H9 (cell line): ENCODE measurements around the gene FAT3. TPM values are rescaled to one million over a fixed set of nuclear protein-coding genes. Genes with fewer than 3 reads are reported as not detected.

Experiments
- DNase-seq: peaks from one replicate; pipeline ENCODE4 v3.0.0-alpha.2; 2017
- H2AFZ ChIP-seq: one replicate; pipeline ENCODE4 v1.6.1; 2013; ENCODE audit warnings: mild to moderate bottlenecking, low read length, control low read depth, moderate library complexity
- H2AK5ac ChIP-seq: 2 replicates; pipeline ENCODE4 v1.6.1; 2013; ENCODE audit warnings: low read length, control low read depth, mixed read lengths; ENCODE audit not compliant: insufficient read length
- H2BK120ac ChIP-seq: one replicate; pipeline ENCODE4 v1.6.1; 2013; ENCODE audit warnings: low read depth, mild to moderate bottlenecking, low read length, control low read depth, inconsistent platforms; ENCODE audit not compliant: poor library complexity, severe bottlenecking
- H2BK12ac ChIP-seq: 2 replicates; pipeline ENCODE4 v1.6.1; 2013; ENCODE audit warnings: low read length, control low read depth, mixed read lengths, low read depth; ENCODE audit not compliant: insufficient read length
- H2BK15ac ChIP-seq: 2 replicates; pipeline ENCODE4 v1.6.1; 2013; ENCODE audit warnings: low read depth, low read length, control low read depth
- H2BK20ac ChIP-seq: one replicate; pipeline ENCODE4 v1.6.1; 2013; ENCODE audit warnings: low read depth, mild to moderate bottlenecking, low read length, control low read depth, inconsistent platforms; ENCODE audit not compliant: poor library complexity, severe bottlenecking
- H2BK5ac ChIP-seq: 2 replicates; pipeline ENCODE4 v1.6.1; 2013; ENCODE audit warnings: low read length, control low read depth, mixed read lengths; ENCODE audit not compliant: insufficient read length
- H3K14ac ChIP-seq: 2 replicates; pipeline ENCODE4 v1.6.1; 2013; ENCODE audit warnings: low read length, control low read depth; ENCODE audit not compliant: insufficient read depth
- H3K18ac ChIP-seq: 2 replicates; pipeline ENCODE4 v1.6.1; 2013; ENCODE audit warnings: low read depth, mild to moderate bottlenecking, mixed read lengths, low read length, control low read depth; ENCODE audit not compliant: insufficient read length
- H3K23ac ChIP-seq: 2 replicates; pipeline ENCODE4 v1.6.1; 2013; ENCODE audit warnings: low read length, control low read depth, mixed read lengths, low read depth; ENCODE audit not compliant: insufficient read length
- H3K23me2 ChIP-seq: 2 replicates; pipeline ENCODE4 v1.6.1; 2013; ENCODE audit warnings: low read depth, mild to moderate bottlenecking, mixed read lengths, low read length, control low read depth; ENCODE audit not compliant: insufficient read length, poor library complexity, severe bottlenecking
- H3K27ac ChIP-seq: 2 replicates; pipeline ENCODE4 v1.5.1; 2013; ENCODE audit warnings: low read length, control low read depth, mixed read lengths, low read depth; ENCODE audit not compliant: insufficient read length
- H3K27me3 ChIP-seq: 2 replicates; pipeline ENCODE4 v1.6.1; 2013; ENCODE audit warnings: low read length, control low read depth, inconsistent platforms; ENCODE audit not compliant: insufficient read depth
- H3K4ac ChIP-seq: 2 replicates; pipeline ENCODE4 v1.6.1; 2013; ENCODE audit warnings: low read depth, mild to moderate bottlenecking, control low read depth, inconsistent platforms, low read length, moderate library complexity
- H3K4me1 ChIP-seq: 2 replicates; pipeline ENCODE4 v1.6.1; 2013; ENCODE audit warnings: low read length, control low read depth, inconsistent platforms; ENCODE audit not compliant: insufficient read depth
- H3K4me2 ChIP-seq: 2 replicates; pipeline ENCODE4 v1.6.1; 2013; ENCODE audit warnings: low read length, control low read depth, mixed read lengths; ENCODE audit not compliant: insufficient read length, insufficient read depth
- H3K56ac ChIP-seq: 2 replicates; pipeline ENCODE4 v1.6.1; 2013; ENCODE audit warnings: low read depth, mild to moderate bottlenecking, mixed read lengths, low read length, control low read depth; ENCODE audit not compliant: insufficient read length
- H3K79me1 ChIP-seq: 2 replicates; pipeline ENCODE4 v1.6.1; 2013; ENCODE audit warnings: low read depth, mild to moderate bottlenecking, moderate library complexity, low read length, control low read depth, inconsistent platforms; ENCODE audit not compliant: insufficient read depth, poor library complexity, severe bottlenecking
- H3K79me2 ChIP-seq: 2 replicates; pipeline ENCODE4 v1.6.1; 2013; ENCODE audit warnings: low read length, control low read depth, inconsistent platforms; ENCODE audit not compliant: insufficient read depth
- H3K9ac ChIP-seq: 2 replicates; pipeline ENCODE4 v1.6.1; 2013; ENCODE audit warnings: low read length, control low read depth, mixed read lengths; ENCODE audit not compliant: insufficient read length; ENCODE audit errors: extremely low read depth
- H3K9me3 ChIP-seq: one replicate; pipeline ENCODE4 v1.6.1; 2013; ENCODE audit warnings: low read depth, low read length, inconsistent platforms; ENCODE audit not compliant: control insufficient read depth
- H3T11ph ChIP-seq: one replicate; pipeline ENCODE4 v1.6.1; 2013; ENCODE audit warnings: mild to moderate bottlenecking, low read length, control low read depth, inconsistent platforms
- H4K20me1 ChIP-seq: one replicate; pipeline ENCODE4 v1.6.1; 2013; ENCODE audit not compliant: control insufficient read depth, insufficient read length, insufficient read depth
- H4K5ac ChIP-seq: 2 replicates; pipeline ENCODE4 v1.6.1; 2013; ENCODE audit warnings: low read depth, mild to moderate bottlenecking, mixed read lengths, low read length, control low read depth; ENCODE audit not compliant: insufficient read length
- H4K8ac ChIP-seq: replicated peaks from 2 replicates; pipeline ENCODE4 v1.6.1; 2013; ENCODE audit warnings: low read length, control low read depth, mixed read lengths, low read depth; ENCODE audit not compliant: insufficient read length
- H4K91ac ChIP-seq: 2 replicates; pipeline ENCODE4 v1.6.1; 2013; ENCODE audit warnings: low read depth, mild to moderate bottlenecking, moderate library complexity, mixed read lengths, low read length, control low read depth; ENCODE audit not compliant: insufficient read length
- H3K27ac Mint-ChIP-seq, 3 experiments: 2 replicates in 2 of 3; 3 replicates in 1 of 3; pipeline ENCODE4 v1.8.0; 2020 to 2021; ENCODE audit warnings: mixed read lengths in 3 of 3, mild to moderate bottlenecking in 1 of 3, moderate library complexity in 1 of 3
- H3K27me3 Mint-ChIP-seq: 2 replicates; pipeline ENCODE4 v1.8.0; 2021; ENCODE audit warnings: low read depth, mild to moderate bottlenecking, moderate library complexity, mixed read lengths
- H3K36me3 Mint-ChIP-seq, 3 experiments: 2 replicates in 2 of 3; 3 replicates in 1 of 3; pipeline ENCODE4 v1.8.0; 2020 to 2021; ENCODE audit warnings: low read depth in 3 of 3, mixed read lengths in 3 of 3; ENCODE audit not compliant: insufficient read depth in 1 of 3
- H3K4me1 Mint-ChIP-seq, 2 experiments: 2 replicates each; pipeline ENCODE4 v1.8.0; 2020; ENCODE audit warnings: mixed read lengths in 2 of 2
- H3K4me3 Mint-ChIP-seq, 2 experiments: 2 replicates in 1 of 2; 3 replicates in 1 of 2; pipeline ENCODE4 v1.8.0; 2020 to 2021; ENCODE audit warnings: mild to moderate bottlenecking in 2 of 2, mixed read lengths in 2 of 2, moderate library complexity in 1 of 2
- H3K9me3 Mint-ChIP-seq, 2 experiments: 2 replicates in 1 of 2; 3 replicates in 1 of 2; pipeline ENCODE4 v1.8.0; 2020; ENCODE audit warnings: mild to moderate bottlenecking in 2 of 2, mixed read lengths in 2 of 2, moderate library complexity in 1 of 2
- CTCF ChIP-seq: fragments of 200-600 bp; sonication (generic); conservative IDR thresholded peaks from 3 replicates; pipeline ENCODE4 v1.8.0; 2021; ENCODE audit warnings: antibody characterized with exemption, mild to moderate bottlenecking
- WGBS: extraction: QIAGEN DNeasy Blood & Tissue Kit; methylation state at CpG from one replicate; pipeline ENCODE4 v1.1.7; 2013; ENCODE audit warnings: missing lambda C conversion rate, low lambda C conversion rate, mixed read lengths; ENCODE audit not compliant: insufficient read length; ENCODE audit errors: extremely low coverage; 5-methylcytosine and 5-hydroxymethylcytosine counted together
- total RNA-seq: library from RNA; stranded (reverse); gene quantifications from 2 replicates; pipeline ENCODE4 v1.2.1, GENCODE V29; 2021

Gene FAT3
- total RNA-seq, 1 experiment from 2014 or later, result 19.1 TPM

GRCh38 chr11:92267278-92267677 lies 42.7 kb downstream of the FAT3 start:
- Histone ChIP-seq H2AFZ (no peak overlapping the region), H3K79me1 (peaks cover 6% of the 10 kb centered on the region), H3K4ac (no peak overlapping the region), H2AK5ac (no peak overlapping the region), H2BK12ac (no peak overlapping the region), H4K5ac (no peak overlapping the region), H3K4me2 (no peak overlapping the region), H3K9ac (no peak overlapping the region), H3K9me3 (no peaks in the 10 kb centered on the region), H3T11ph (no peak overlapping the region), H4K20me1 (no peaks in the 10 kb centered on the region), H4K8ac (no peak overlapping the region), H2BK5ac (no peak overlapping the region), H4K91ac (no peak overlapping the region), H3K4me1 (peaks cover 2% of the 10 kb centered on the region; the same call in 1 of the 2 replicates), H2BK15ac (no peak overlapping the region), H3K23ac (no peak overlapping the region), H3K27ac (no peak overlapping the region), H3K23me2 (no peaks in the 10 kb centered on the region), H3K56ac (no peak overlapping the region), H3K18ac (no peak overlapping the region), H3K27me3 (no peaks in the 10 kb centered on the region), H2BK120ac (no peak overlapping the region), H3K14ac (no peak overlapping the region), H3K79me2 (peaks cover 12% of the 10 kb centered on the region; the same call in 1 of the 2 replicates), H2BK20ac (no peak overlapping the region)
- no peak for DNase-seq
- Mint-ChIP-seq H3K9me3 (no peaks in the 10 kb centered on the region), H3K27me3 (no peaks in the 10 kb centered on the region), H3K4me1 (peaks cover 28 to 31% of the 10 kb centered on the region in 2 experiments), H3K36me3 (no peaks in the 10 kb centered on the region; a peak in 1 of 7 replicates), H3K4me3 (no peak overlapping the region), H3K27ac (peak overlapping the region in 2 of 3 experiments; percentile 83 to 92; a peak in 5 of 7 replicates)
- TF ChIP-seq CTCF, result no peak
- WGBS, result no CpG with 5 or more reads among the region's 2 CpGs
